Ovary (tissue), 9 donors: ENCODE results near the gene C1QC. TPM values are rescaled to one million over a fixed set of nuclear protein-coding genes. Genes with fewer than 3 reads are reported as not detected.

Source experiments
- DNase-seq, 5 donors: peaks; one replicate each; pipeline ENCODE4 v3.0.0-alpha.2; 2019 to 2020
- H3K27ac ChIP-seq, 2 donors: fragments of 200-600 bp; one replicate each; pipeline versions ENCODE4 v1.5.1 to v1.8.0; 2019 to 2022
- H3K27me3 ChIP-seq: fragments of 200-600 bp; one replicate; pipeline ENCODE4 v1.8.0; 2022
- H3K36me3 ChIP-seq: fragments of 200-600 bp; sonication (generic); one replicate; pipeline ENCODE4 v1.5.1; 2019
- H3K4me1 ChIP-seq: one replicate; pipeline ENCODE4 v1.8.1; 2013; ENCODE audit warnings: mild to moderate bottlenecking, moderate library complexity; ENCODE audit not compliant: insufficient read depth
- H3K4me3 ChIP-seq: fragments of 200-600 bp; sonication (generic); one replicate; pipeline ENCODE4 v1.5.1; 2017
- H3K9me3 ChIP-seq, 2 donors: fragments of 200-600 bp in 1 of 2; sonication (generic) in 1 of 2; one replicate each; pipeline versions ENCODE4 v1.5.1 to v1.8.1; 2013 to 2019; ENCODE audit warnings: mild to moderate bottlenecking in 1 of 2, moderate library complexity in 1 of 2
- EP300 ChIP-seq: sonication (generic); formaldehyde crosslinking; IDR thresholded peaks from one replicate; pipeline ENCODE4 v1.6.1; 2017; ENCODE audit warnings: antibody characterized with exemption
- POLR2A ChIP-seq: fragments of 450-650 bp; IDR thresholded peaks from one replicate; pipeline ENCODE4 v1.6.1; 2017; ENCODE audit warnings: antibody characterized with exemption, mild to moderate bottlenecking, moderate library complexity
- WGBS, 3 donors: extraction: QIAGEN DNeasy Blood & Tissue Kit in 1 of 3; methylation state at CpG; one replicate each; pipeline versions ENCODE4 v1.1.5 to v1.1.7; 2013 to 2017; 5-methylcytosine and 5-hydroxymethylcytosine counted together
- intact Hi-C, 4 donors: fragments of 100-400 bp; cut with DNase I; formaldehyde crosslinking; loops; one replicate each; pipeline versions ENCODE4 v1.11.0 to v1.15.1; 2022 to 2023
- polyA plus RNA-seq, 2 donors: library from polyadenylated mRNA; stranded (reverse); fragments of 200-250 nt in 1 of 2; fragments of 350-450 nt in 1 of 2; fragmentation: Illumina TruSeq in 1 of 2; extraction: RNeasy Lipid Tissue Mini Kit (QIAGEN cat#74804) in 1 of 2; gene quantifications; one replicate each; pipeline ENCODE4 v1.2.3, GENCODE V29; 2013 to 2014
- total RNA-seq, 7 donors: library from RNA; depleted of rRNA in 2 of 7; stranded (reverse); fragments of >200 nt in 2 of 7; fragmentation: NEBNext Ultra II Directional in 3 of 7; extraction: Animal tissue kit (Norgen Biotek cat#: 25700) in 3 of 7; gene quantifications; one replicate each; pipeline versions ENCODE4 v1.1.0 to v1.2.4, GENCODE V29; 2016 to 2023
- TF ChIP-seq, protein P1 (sequence below), 3 donors: fragments of 450-650 bp in 2 of 3; fragments of 200-600 bp in 1 of 3; IDR thresholded peaks; one replicate each; pipeline versions ENCODE4 v1.5.1 to v1.8.0; 2016 to 2022; ENCODE audit warnings: antibody characterized with exemption in 3 of 3, mild to moderate bottlenecking in 1 of 3
- donor health status: DM: no; HTN: no; CAD: no; lungs with moderate emphysema.
- donor health status: DM: no; HTN: no; CAD: no.
- donor health status: Bipolar disorder and iron deficiency.
- donor health status: DM: yes; HTN: yes; CAD: no.
- donor health status: DM: no; HTN: no; CAD: no.
- donor health status: DM: yes; HTN: yes; CAD: no.

Gene C1QC
- total and polyA plus RNA-seq, 9 donors = 30.2 to 136 (median 51.1) TPM

DNA sequence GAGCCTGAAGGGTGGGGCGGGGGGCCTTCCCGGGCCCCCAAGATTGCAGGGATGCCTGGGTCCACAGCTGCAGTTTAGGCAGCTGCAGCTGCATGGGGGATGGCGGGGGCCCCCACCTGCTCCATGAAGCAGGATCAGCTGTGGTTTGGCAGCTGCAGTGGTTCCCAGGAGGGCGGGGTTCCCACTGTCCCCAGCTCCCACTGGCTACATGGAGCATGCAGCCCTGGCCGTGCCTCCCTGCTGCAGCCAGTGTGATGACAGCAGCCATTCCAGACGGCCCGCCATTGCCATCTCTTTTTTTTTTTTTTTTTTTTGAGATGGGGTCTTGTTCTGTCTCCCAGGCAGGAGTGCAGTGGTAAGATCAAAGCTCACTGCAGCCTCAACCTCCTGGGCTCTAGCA lies 8.0 kb upstream of the C1QC start:
- TF ChIP-seq EP300 (no peak), POLR2A (no peak)
- TF ChIP-seq, protein P1, sequence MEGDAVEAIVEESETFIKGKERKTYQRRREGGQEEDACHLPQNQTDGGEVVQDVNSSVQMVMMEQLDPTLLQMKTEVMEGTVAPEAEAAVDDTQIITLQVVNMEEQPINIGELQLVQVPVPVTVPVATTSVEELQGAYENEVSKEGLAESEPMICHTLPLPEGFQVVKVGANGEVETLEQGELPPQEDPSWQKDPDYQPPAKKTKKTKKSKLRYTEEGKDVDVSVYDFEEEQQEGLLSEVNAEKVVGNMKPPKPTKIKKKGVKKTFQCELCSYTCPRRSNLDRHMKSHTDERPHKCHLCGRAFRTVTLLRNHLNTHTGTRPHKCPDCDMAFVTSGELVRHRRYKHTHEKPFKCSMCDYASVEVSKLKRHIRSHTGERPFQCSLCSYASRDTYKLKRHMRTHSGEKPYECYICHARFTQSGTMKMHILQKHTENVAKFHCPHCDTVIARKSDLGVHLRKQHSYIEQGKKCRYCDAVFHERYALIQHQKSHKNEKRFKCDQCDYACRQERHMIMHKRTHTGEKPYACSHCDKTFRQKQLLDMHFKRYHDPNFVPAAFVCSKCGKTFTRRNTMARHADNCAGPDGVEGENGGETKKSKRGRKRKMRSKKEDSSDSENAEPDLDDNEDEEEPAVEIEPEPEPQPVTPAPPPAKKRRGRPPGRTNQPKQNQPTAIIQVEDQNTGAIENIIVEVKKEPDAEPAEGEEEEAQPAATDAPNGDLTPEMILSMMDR (IDR thresholded peaks at IDR 0.05) = no peak
- WGBS, 3 donors = 53 to 60% (median 58%) methylated on average over 5 to 7 of the region's 7 CpGs
- Histone ChIP-seq H3K4me1 (no peaks in the 10 kb centered on the region), H3K36me3 (no peaks in the 10 kb centered on the region), H3K27ac (no peak overlapping the region), H3K27me3 (no peaks in the 10 kb centered on the region), H3K9me3 (no peaks in the 10 kb centered on the region), H3K4me3 (no peak overlapping the region)
- no peak for DNase-seq
- intact Hi-C loops = no loop called here

DNA sequence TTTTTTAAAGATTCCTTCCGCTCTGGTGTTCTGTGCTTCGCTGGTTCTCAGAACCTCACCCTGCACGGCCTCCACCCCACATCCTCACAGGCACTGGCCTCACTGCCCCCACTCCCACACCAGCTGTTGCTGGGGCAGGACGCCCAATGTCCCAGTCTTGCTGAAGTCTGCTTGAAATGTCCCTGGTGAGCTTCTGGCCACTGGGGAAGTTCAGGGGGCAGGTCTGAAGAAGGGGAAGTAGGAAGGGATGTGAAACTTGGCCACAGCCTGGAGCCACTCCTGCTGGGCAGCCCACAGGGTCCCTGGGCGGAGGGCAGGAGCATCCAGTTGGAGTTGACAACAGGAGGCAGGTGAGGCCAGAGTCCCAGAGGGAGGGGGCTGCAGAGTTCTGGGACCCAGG lies 7.1 kb upstream of the C1QC start, which contains the start of gene C1QA:
C1QA (plus strand) TSS at position 276 of the 400 bp plus-strand sequence. CDS start 989 bp downstream, outside the sequence.
- H3K4me1 ChIP-seq = no peaks in the 10 kb centered on the region
- H3K27ac ChIP-seq = no peak within 1 kb of the TSS
- TF ChIP-seq POLR2A (no peak), EP300 (no peak)
- TF ChIP-seq, protein P1 (IDR thresholded peaks at IDR 0.05) = no peak
- 43 to 45% (median 44%) methylated on average over 5 of the region's 5 CpGs for WGBS, 3 donors
- DNase-seq = no peak
- H3K27me3 ChIP-seq = no peaks in the 10 kb centered on the region
- H3K4me3 ChIP-seq = no peak within 1 kb of the TSS
- H3K9me3 ChIP-seq = no peaks in the 10 kb centered on the region
- H3K36me3 ChIP-seq = no peaks in the 10 kb centered on the region
- intact Hi-C loops = no loop called here

DNA sequence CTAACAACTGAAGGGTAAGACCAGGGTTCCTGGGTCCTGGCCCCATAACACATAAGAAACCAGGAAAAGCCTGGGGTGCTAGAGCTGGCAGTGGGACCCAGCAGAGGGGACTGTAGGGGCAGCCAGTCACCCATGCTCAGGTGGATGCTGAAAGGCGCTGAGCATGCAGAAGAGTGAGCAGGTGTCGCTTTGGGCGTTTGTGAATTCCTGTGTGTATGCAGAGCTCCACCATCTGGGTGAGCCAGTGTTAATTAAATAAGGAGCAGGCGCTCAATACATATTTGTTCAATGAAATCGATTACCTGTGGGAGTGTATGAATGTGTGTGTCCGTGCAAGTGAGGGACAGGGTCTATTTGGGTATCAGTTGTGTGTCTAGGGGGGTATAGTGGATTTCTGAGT lies 6.5 kb upstream of the C1QC start:
- DNase-seq = no peak
- Histone ChIP-seq H3K4me1 (peaks cover 3% of the 10 kb centered on the region), H3K36me3 (no peaks in the 10 kb centered on the region), H3K4me3 (no peak overlapping the region), H3K27me3 (no peaks in the 10 kb centered on the region), H3K9me3 (no peaks in the 10 kb centered on the region), H3K27ac (no peak overlapping the region)
- 75 to 82% (median 78%) methylated on average over 6 of the region's 6 CpGs for WGBS, 3 donors
- TF ChIP-seq POLR2A (no peak), EP300 (no peak)
- TF ChIP-seq, protein P1 (IDR thresholded peaks at IDR 0.05) = no peak
- intact Hi-C loops = no loop called here

DNA sequence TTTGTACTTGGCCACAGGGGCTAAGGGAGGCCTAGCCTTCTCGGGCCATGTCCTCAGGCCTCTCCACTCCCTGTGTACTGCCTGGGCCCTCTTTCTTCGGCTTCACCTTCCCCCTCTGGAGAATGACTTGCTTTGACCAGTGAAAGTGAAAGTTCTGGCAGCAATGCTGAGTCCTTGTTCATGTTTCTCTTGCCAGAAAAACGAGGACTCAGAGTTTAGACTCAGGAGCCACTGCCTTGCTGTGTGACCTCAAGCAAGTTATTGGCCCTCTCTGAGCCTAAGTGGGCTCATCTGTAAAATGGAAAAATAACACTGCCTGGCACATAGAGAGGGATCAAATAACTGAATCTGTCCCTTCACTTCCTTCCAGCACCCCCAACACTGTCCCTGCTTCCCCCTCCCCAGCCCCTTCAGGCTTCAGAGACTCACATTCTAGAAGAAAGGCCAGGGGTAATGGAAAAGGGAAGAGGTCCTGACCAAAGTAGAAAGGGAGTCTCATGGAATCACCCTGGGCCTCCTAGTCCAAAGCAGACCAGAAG lies 5.5 kb upstream of the C1QC start:
- 63 to 72% (median 63%) methylated on average over 3 of the region's 3 CpGs for WGBS, 3 donors
- Histone ChIP-seq H3K4me1 (peaks cover 3% of the 10 kb centered on the region), H3K27ac (no peak overlapping the region), H3K4me3 (no peak overlapping the region), H3K9me3 (no peaks in the 10 kb centered on the region), H3K27me3 (no peaks in the 10 kb centered on the region), H3K36me3 (no peaks in the 10 kb centered on the region)
- intact Hi-C loops = no loop called here
- TF ChIP-seq EP300 = no peak
- TF ChIP-seq POLR2A = no peak
- TF ChIP-seq, protein P1 (IDR thresholded peaks at IDR 0.05) = no peak
- no peak for DNase-seq
